Endothelial cell of umbilical vein (primary cell): ENCODE data around the gene TMEM82. TPM values are rescaled to one million over a fixed set of nuclear protein-coding genes. Genes with fewer than 3 reads are reported as not detected.

Experiments
- BruUV-seq: library from RNA; stranded (reverse); fragments of 400-500 nt; replicated peaks from 2 replicates; lab custom pipeline; 2021; lab: Mats Ljungman, UMichigan
- CTCF ChIA-PET: fragments of 300-600, 350-600 bp; sonication (Branson Sonifier 250); formaldehyde crosslinking; loops from one replicate; lab custom pipeline; 2021; ENCODE audit warnings: antibody characterized with exemption, inconsistent platforms; lab: Charles Lee
- POLR2A ChIA-PET: fragments of 300-600, 350-600 bp; sonication (Branson Sonifier 250); formaldehyde crosslinking; loops from one replicate; lab custom pipeline; 2021; ENCODE audit warnings: antibody characterized with exemption, inconsistent platforms; lab: Charles Lee
- DNase-seq: peaks from one replicate; pipeline ENCODE4 v3.0.0-alpha.2; 2011; ENCODE audit warnings: low read depth, low spot score
- FAIRE-seq: peaks from 2 replicates; lab custom pipeline; 2011; peaks lifted over from hg19 to GRCh38; lab: Jason Lieb, UNC
- H2AFZ ChIP-seq: 2 replicates; pipeline ENCODE4 v1.6.0; 2012; ENCODE audit warnings: low read depth, low read length, control low read depth, inconsistent platforms
- H3K27ac ChIP-seq: 2 replicates; pipeline ENCODE4 v1.5.1; 2011; ENCODE audit warnings: low read depth, mild to moderate bottlenecking, control low read depth, low read length, moderate library complexity; ENCODE audit not compliant: insufficient read depth
- H3K27me3 ChIP-seq, 2 experiments: 2 replicates each; pipeline versions ENCODE4 v1.6.0 to v1.6.1; 2011; ENCODE audit warnings: low read length in 2 of 2, mixed read lengths in 1 of 2; ENCODE audit not compliant: control insufficient read depth in 2 of 2, insufficient read depth in 2 of 2
- H3K36me3 ChIP-seq, 2 experiments: 2 replicates in 1 of 2; 3 replicates in 1 of 2; pipeline ENCODE4 v1.5.1; 2011; ENCODE audit warnings: low read length in 2 of 2, mild to moderate bottlenecking in 1 of 2, moderate library complexity in 1 of 2; ENCODE audit not compliant: control insufficient read depth in 2 of 2, insufficient read depth in 2 of 2; ENCODE audit errors: extremely low read depth in 1 of 2
- H3K4me1 ChIP-seq: 3 replicates; pipeline ENCODE4 v1.5.1; 2011; ENCODE audit warnings: mild to moderate bottlenecking, low read length; ENCODE audit not compliant: control insufficient read depth, insufficient read depth; ENCODE audit errors: extremely low read depth
- H3K4me2 ChIP-seq: 2 replicates; pipeline ENCODE4 v1.6.1; 2011; ENCODE audit warnings: low read length, control low read depth, mixed read lengths; ENCODE audit not compliant: insufficient read depth
- H3K4me3 ChIP-seq, 3 experiments: fragments of 200-600 bp in 1 of 3; sonication (generic), shearing (Covaris generic) in 1 of 3; replicated peaks in 1 of 3; 2 replicates each; pipeline ENCODE4 v1.5.1; 2011 to 2016; ENCODE audit warnings: control low read depth in 3 of 3, low read length in 3 of 3, mild to moderate bottlenecking in 2 of 3, inconsistent platforms in 1 of 3, low read depth in 1 of 3, moderate library complexity in 1 of 3; ENCODE audit not compliant: insufficient read depth in 1 of 3
- H3K79me2 ChIP-seq: 2 replicates; pipeline ENCODE4 v1.6.0; 2012; ENCODE audit warnings: low read length, inconsistent platforms; ENCODE audit not compliant: control insufficient read depth, insufficient read depth
- H3K9ac ChIP-seq: replicated peaks from 2 replicates; pipeline ENCODE3; 2011; ENCODE audit warnings: low read length, control low read depth; ENCODE audit not compliant: insufficient read depth; ENCODE audit errors: extremely low read depth
- H3K9me1 ChIP-seq: replicated peaks from 3 replicates; pipeline ENCODE4 v1.6.0; 2011; ENCODE audit warnings: mild to moderate bottlenecking, low read length; ENCODE audit not compliant: control insufficient read depth, insufficient read depth; ENCODE audit errors: extremely low read depth
- H3K9me3 ChIP-seq: replicated peaks from 2 replicates; pipeline ENCODE4 v1.5.1; 2012; ENCODE audit warnings: low read length, inconsistent platforms; ENCODE audit not compliant: control insufficient read depth, insufficient read depth
- H4K20me1 ChIP-seq: replicated peaks from 2 replicates; pipeline ENCODE3; 2011; ENCODE audit warnings: mild to moderate bottlenecking, low read length; ENCODE audit not compliant: control insufficient read depth, insufficient read depth; ENCODE audit errors: extremely low read depth
- CTCF ChIP-seq, 2 donors: IDR thresholded peaks; 1 replicate in 1 of 2; 2 replicates in 1 of 2; pipeline ENCODE4 v1.5.1; 2011; ENCODE audit warnings: low read length in 2 of 2, mild to moderate bottlenecking in 2 of 2, moderate library complexity in 2 of 2, control low read depth in 1 of 2, inconsistent platforms in 1 of 2, low read depth in 1 of 2; ENCODE audit not compliant: insufficient read depth in 1 of 2; ENCODE audit errors: extremely low read depth in 1 of 2
- EZH2 ChIP-seq: IDR thresholded peaks from 2 replicates; pipeline ENCODE4 v1.6.1; 2012; ENCODE audit warnings: borderline replicate concordance, low read depth, mild to moderate bottlenecking, moderate library complexity, low read length, inconsistent platforms; ENCODE audit not compliant: severe bottlenecking
- FOS ChIP-seq: IDR thresholded peaks from 2 replicates; pipeline ENCODE4 v1.6.1; 2011; ENCODE audit warnings: mild to moderate bottlenecking, low read length, moderate library complexity, borderline replicate concordance; ENCODE audit not compliant: insufficient read depth
- GATA2 ChIP-seq: IDR thresholded peaks from 2 replicates; pipeline ENCODE4 v1.7.0; 2011; ENCODE audit warnings: low read depth, mild to moderate bottlenecking, moderate library complexity, mixed read lengths, low read length; ENCODE audit not compliant: insufficient read length, insufficient read depth
- JUN ChIP-seq: IDR thresholded peaks from 2 replicates; pipeline ENCODE4 v1.6.1; 2011; ENCODE audit warnings: borderline replicate concordance, low read depth; ENCODE audit not compliant: insufficient read length, insufficient read depth
- MAX ChIP-seq: IDR thresholded peaks from 2 replicates; pipeline ENCODE4 v1.6.1; 2011; ENCODE audit not compliant: insufficient read depth, insufficient read length
- MYC ChIP-seq: IDR thresholded peaks from one replicate; pipeline ENCODE4 v1.6.1; 2011; ENCODE audit warnings: mild to moderate bottlenecking, low read depth, low read length
- POLR2A ChIP-seq: IDR thresholded peaks from 2 replicates; pipeline ENCODE4 v1.6.1; 2012; ENCODE audit warnings: low read depth, mild to moderate bottlenecking, control low read depth, low read length
- POLR2AphosphoS5 ChIP-seq: IDR thresholded peaks from 2 replicates; pipeline ENCODE4 v1.6.1; 2012; ENCODE audit warnings: low read depth, mild to moderate bottlenecking, control low read depth, low read length, moderate library complexity; ENCODE audit not compliant: insufficient read depth
- dilution Hi-C: fragments of 300-500 bp; cut with MboI; formaldehyde crosslinking; loops from one replicate; pipeline ENCODE4 v1.15.0; 2019; ENCODE audit warnings: low sequenced_read_pairs; ENCODE audit not compliant: extremely low pct_ligation_motif_present
- intact Hi-C: fragments of 100-400 bp; cut with micrococcal nuclease; formaldehyde crosslinking; loops from one replicate; pipeline ENCODE4 v1.10.0; 2022
- polyA plus RNA-seq, 4 experiments: library from polyadenylated mRNA; depleted of rRNA in 3 of 4; stranded (reverse) in 3 of 4; unstranded in 1 of 4; fragments of >200 nt; gene quantifications; 2 replicates each; pipeline versions ENCODE4 v1.2.1 to v1.2.3, GENCODE V29; 2011 to 2012; ENCODE audit warnings: missing spikeins in 1 of 4
- total RNA-seq: library from RNA; stranded (reverse); gene quantifications from 2 replicates; pipeline ENCODE4 v1.2.3, GENCODE V29; 2021

The TMEM82 gene
- total and polyA plus RNA-seq, 2 donors (not counting 3 experiments of a cell fraction or from before 2014, with no cell fraction given), result not detected

- Histone ChIP-seq H3K9me1 (no peaks in the 10 kb centered on the region), H3K79me2 (peaks cover 37% of the 10 kb centered on the region), H2AFZ (no peak overlapping the region), H3K4me1 (peaks cover 4% of the 10 kb centered on the region), H3K4me2 (no peak overlapping the region), H3K9me3 (no peaks in the 10 kb centered on the region), H3K9ac (no peak overlapping the region), H4K20me1 (peaks cover 2% of the 10 kb centered on the region), H3K36me3 (peaks cover 0 to 2% of the 10 kb centered on the region in 2 experiments), H3K27me3 (no peaks in the 10 kb centered on the region), H3K27ac (no peak overlapping the region), H3K4me3 (no peak overlapping the region)
- DNase-seq (no peak), FAIRE-seq (no peak)
- no TSS peak for BruUV-seq
- CTCF ChIA-PET, result no interaction called here
- TF ChIP-seq FOS, result no peak
- TF ChIP-seq POLR2AphosphoS5, result no peak
- TF ChIP-seq GATA2, result no peak
- TF ChIP-seq POLR2A, result no peak
- no peak for TF ChIP-seq JUN
- no peak for TF ChIP-seq EZH2
- no peak for TF ChIP-seq CTCF (IDR thresholded peaks at IDR 0.05; ENCODE audit: extremely low read depth in 1 of 2, insufficient read depth in 1 of 2, low read depth in 1 of 2, low read length in 2 of 2)
- no peak for TF ChIP-seq MAX
- no peak for TF ChIP-seq MYC
- dilution Hi-C loops (no loop called here), intact Hi-C loops (no loop called here)
- POLR2A ChIA-PET, result no interaction called here
These were observed 41.8 kb upstream of the TMEM82 start for GRCh38 chr1:15700508-15700907.
